RWPE2 (cell line): ENCODE data around the gene SLIT3.

Experiments
- ATAC-seq: fragments of 200-7000 bp; cut with Tn5 transposase; 3 replicates; pipeline ENCODE4 v1.9.1; 2021; ENCODE audit warnings: low read depth
- DNase-seq: peaks from one replicate; pipeline ENCODE4 v3.0.0-alpha.2; 2020; ENCODE audit warnings: low spot score
- H3K27ac ChIP-seq: fragments of 450-650 bp; 2 replicates; pipeline ENCODE4 v1.5.1; 2017; ENCODE audit warnings: mild to moderate bottlenecking; ENCODE audit not compliant: poor library complexity, severe bottlenecking
- H3K27me3 ChIP-seq: fragments of 250-450 bp; sonication (Bioruptor Pico); 2 replicates; pipeline ENCODE4 v1.5.1; 2021; ENCODE audit warnings: mild to moderate bottlenecking, moderate library complexity; ENCODE audit not compliant: insufficient read depth, poor library complexity, severe bottlenecking
- H3K36me3 ChIP-seq: fragments of 250-450 bp; sonication (Bioruptor Pico); 2 replicates; pipeline ENCODE4 v1.5.1; 2020; ENCODE audit warnings: low read depth, mild to moderate bottlenecking, moderate library complexity
- H3K4me1 ChIP-seq: fragments of 250-450 bp; sonication (Bioruptor Pico); 2 replicates; pipeline ENCODE4 v1.5.1; 2021; ENCODE audit warnings: mild to moderate bottlenecking, moderate library complexity; ENCODE audit not compliant: insufficient read depth, poor library complexity, severe bottlenecking
- H3K4me3 ChIP-seq: fragments of 250-450 bp; sonication (Bioruptor Pico); 2 replicates; pipeline ENCODE4 v1.5.1; 2021; ENCODE audit warnings: mild to moderate bottlenecking, moderate library complexity; ENCODE audit not compliant: severe bottlenecking
- H3K9me3 ChIP-seq: fragments of 250-450 bp; sonication (Bioruptor Pico); 2 replicates; pipeline ENCODE4 v1.5.1; 2021; ENCODE audit warnings: mild to moderate bottlenecking, moderate library complexity; ENCODE audit not compliant: severe bottlenecking
- TF ChIP-seq, protein P1 (sequence below): fragments of 450-650 bp; IDR thresholded peaks from one replicate; pipeline ENCODE4 v1.5.1; 2017; ENCODE audit warnings: mild to moderate bottlenecking, moderate library complexity; ENCODE audit not compliant: poor library complexity, severe bottlenecking

Gene SLIT3

DNA sequence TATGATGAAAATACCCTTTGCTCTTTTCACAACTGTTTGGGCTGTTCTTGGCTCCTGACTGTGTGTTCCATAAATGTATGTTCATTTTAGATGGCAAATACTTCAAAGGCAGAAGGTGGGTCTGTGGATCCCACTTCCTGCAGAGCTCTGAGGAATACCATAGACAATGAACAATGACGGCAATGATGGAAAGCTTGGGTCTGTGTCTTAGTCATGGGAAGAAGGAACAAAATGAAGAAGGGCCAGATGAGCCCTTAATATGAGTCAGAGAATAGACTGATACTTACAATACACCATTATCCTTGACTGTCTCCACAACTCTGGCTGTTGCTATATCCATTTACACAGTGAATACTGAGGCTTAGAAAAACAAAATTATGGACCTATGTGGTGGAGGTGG is 126.0 kb downstream of the SLIT3 start:
- Histone ChIP-seq H3K36me3 (no peaks in the 10 kb centered on the region), H3K4me3 (no peak overlapping the region), H3K27me3 (no peaks in the 10 kb centered on the region), H3K27ac (no peak overlapping the region), H3K9me3 (no peaks in the 10 kb centered on the region), H3K4me1 (no peaks in the 10 kb centered on the region)
- DNase-seq (no peak), ATAC-seq (no peak)
- TF ChIP-seq, protein P1, sequence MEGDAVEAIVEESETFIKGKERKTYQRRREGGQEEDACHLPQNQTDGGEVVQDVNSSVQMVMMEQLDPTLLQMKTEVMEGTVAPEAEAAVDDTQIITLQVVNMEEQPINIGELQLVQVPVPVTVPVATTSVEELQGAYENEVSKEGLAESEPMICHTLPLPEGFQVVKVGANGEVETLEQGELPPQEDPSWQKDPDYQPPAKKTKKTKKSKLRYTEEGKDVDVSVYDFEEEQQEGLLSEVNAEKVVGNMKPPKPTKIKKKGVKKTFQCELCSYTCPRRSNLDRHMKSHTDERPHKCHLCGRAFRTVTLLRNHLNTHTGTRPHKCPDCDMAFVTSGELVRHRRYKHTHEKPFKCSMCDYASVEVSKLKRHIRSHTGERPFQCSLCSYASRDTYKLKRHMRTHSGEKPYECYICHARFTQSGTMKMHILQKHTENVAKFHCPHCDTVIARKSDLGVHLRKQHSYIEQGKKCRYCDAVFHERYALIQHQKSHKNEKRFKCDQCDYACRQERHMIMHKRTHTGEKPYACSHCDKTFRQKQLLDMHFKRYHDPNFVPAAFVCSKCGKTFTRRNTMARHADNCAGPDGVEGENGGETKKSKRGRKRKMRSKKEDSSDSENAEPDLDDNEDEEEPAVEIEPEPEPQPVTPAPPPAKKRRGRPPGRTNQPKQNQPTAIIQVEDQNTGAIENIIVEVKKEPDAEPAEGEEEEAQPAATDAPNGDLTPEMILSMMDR = no peak

DNA sequence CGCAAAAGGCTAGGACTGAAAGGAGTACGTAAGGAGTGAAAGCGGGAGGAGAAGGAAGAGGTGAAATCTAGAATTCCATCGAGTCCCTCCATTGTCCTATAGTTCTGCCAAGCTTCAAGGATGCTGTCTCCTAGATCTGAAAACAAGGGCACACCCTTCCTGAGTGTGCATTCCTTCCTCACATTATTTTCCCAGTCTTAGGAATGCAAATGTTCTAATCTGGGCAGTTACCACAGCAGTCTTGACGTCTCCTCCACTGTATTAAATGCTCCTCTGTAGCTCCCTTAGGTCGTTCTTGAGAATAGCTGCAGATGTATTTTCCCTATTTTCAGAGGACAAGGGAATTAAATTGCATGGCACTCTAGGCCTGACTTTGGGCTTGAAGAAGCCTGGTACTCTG is 127.6 kb downstream of the SLIT3 start:
- Histone ChIP-seq H3K27me3 (no peaks in the 10 kb centered on the region), H3K4me1 (no peaks in the 10 kb centered on the region), H3K27ac (no peak overlapping the region), H3K36me3 (no peaks in the 10 kb centered on the region), H3K4me3 (no peak overlapping the region), H3K9me3 (no peaks in the 10 kb centered on the region)
- ATAC-seq (no peak; the same call in 2 of the 3 replicates), DNase-seq (no peak)
- TF ChIP-seq, protein P1 = no peak

DNA sequence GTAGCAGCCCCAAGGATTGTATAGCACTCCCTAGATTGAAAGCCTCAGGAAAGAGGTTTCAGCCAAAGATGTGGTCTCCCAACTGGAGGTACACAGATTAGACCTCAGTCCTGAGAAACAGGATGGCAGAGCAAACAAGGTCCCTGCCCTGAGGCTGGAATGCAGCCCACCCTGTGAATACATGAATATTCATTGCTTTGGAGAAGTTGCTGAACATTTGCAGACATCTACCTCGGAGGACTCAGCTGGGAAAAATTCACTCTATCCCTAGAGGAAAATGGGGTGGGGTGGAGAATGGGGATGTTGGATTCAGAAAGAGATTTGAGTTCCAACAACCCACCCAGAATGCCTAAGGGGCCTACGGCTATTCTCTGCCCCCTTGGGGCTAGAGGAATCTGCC is 129.4 kb downstream of the SLIT3 start:
- no peaks in the 10 kb centered on the region for H3K36me3 ChIP-seq
- H3K27me3 ChIP-seq = no peaks in the 10 kb centered on the region
- H3K4me3 ChIP-seq = no peak overlapping the region
- H3K9me3 ChIP-seq = no peaks in the 10 kb centered on the region
- no peak overlapping the region for H3K27ac ChIP-seq
- H3K4me1 ChIP-seq = no peaks in the 10 kb centered on the region
- DNase-seq (no peak), ATAC-seq (no peak)
- TF ChIP-seq, protein P1 = no peak

DNA sequence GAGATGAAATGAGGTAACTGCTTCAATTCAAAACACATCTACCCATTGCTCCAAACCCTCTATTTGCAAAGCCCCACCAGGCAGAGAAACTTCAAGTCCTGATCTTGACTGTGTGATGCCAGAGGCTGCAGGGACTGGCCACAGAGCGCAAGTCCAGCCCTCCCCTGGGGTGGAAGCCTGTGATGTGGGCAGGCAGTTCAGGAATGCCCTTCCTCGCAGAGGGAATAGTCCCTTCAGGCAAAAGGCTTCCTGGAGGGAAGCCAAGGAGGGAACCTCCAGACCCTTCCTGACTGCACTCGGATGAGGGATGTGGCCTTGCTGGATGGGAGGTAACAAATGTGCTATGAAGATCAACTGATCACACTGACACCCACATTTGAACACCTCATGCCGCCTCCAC is 131.2 kb downstream of the SLIT3 start:
- Histone ChIP-seq H3K36me3 (no peaks in the 10 kb centered on the region), H3K4me3 (no peak overlapping the region), H3K4me1 (peaks cover 8% of the 10 kb centered on the region), H3K9me3 (no peaks in the 10 kb centered on the region), H3K27ac (no peak overlapping the region), H3K27me3 (no peaks in the 10 kb centered on the region)
- TF ChIP-seq, protein P1 = no peak
- ATAC-seq = no peak; the same call in 2 of the 3 replicates
- DNase-seq = no peak

DNA sequence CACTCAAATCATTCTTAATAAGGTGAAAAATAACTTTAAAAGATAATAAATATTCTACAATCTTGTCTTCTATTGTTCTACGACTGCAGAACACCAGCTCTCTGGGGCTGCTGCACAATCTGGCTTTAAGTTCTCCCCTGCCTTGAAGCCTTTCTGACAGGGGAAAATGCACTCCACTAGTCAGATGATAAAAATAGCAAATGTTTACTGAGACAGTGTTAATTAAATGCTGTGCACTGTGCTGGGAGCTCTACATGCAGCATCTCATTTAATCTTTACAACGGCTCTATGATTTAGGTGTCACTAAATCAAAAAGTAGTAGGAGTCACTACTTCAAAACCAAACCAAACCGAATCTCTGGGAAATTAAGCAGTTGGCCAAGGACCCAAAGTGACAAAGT is 132.7 kb downstream of the SLIT3 start:
- Histone ChIP-seq H3K36me3 (no peaks in the 10 kb centered on the region), H3K4me1 (peaks cover 17% of the 10 kb centered on the region), H3K27ac (no peak overlapping the region), H3K27me3 (no peaks in the 10 kb centered on the region), H3K9me3 (no peaks in the 10 kb centered on the region), H3K4me3 (no peak overlapping the region)
- ATAC-seq (no peak), DNase-seq (no peak)
- TF ChIP-seq, protein P1 = no peak
